ENCODE results near the gene OR52N2. TPM values are rescaled to one million over a fixed set of nuclear protein-coding genes. Genes with fewer than 3 reads are reported as not detected.

Gene OR52N2
- total RNA-seq (not detected), polyA plus RNA-seq (not detected)
- long read RNA-seq, donor 1, result 0 reads
- long read RNA-seq, donor 2, result 0 reads
- long read RNA-seq, donor 3, result 0 reads
- long read RNA-seq, donor 4, result 0 reads

DNA sequence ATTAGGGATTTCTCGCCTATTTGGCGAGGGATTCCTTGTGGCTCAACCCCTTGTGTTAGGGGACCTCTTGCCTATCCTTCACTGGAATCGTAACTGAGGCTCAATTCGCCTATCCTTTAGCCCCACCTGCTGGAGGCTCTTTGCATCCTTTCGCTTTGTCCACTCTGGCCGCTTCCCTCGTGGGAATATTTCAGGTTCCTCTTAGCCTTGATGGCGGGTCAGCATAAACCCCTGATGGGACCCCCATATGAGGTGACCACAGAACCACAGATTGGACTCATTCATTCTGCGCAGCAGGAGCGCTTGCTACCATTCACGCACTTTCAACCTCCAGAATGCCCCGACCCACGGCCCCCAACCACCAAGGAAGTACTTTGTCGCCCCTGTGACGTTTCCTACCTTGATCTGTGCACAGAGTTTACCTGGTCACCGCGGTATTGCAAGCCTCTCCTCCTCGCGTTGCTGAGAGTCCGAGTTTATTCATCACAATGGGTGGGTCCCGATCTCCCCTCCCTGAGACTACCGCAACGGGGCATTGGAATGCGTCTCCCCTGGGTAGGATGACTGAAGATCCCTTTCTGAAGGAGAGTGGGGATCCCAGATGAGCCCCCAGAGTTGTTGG is at the start of gene OR52N2:
OR52N2 (plus strand) TSS at position 425 of the 622 bp plus-strand sequence. CDS start 11,412 bp downstream, outside the sequence.
- H3K27me3 ChIP-seq (ENCODE audit: control insufficient read depth, insufficient read depth), result no peaks in the 10 kb centered on the region
- no peak within 1 kb of the TSS for H3K27ac ChIP-seq (ENCODE audit: low read length)
- H3K4me1 ChIP-seq (ENCODE audit: control insufficient read depth, insufficient read depth, low read length), result no peaks in the 10 kb centered on the region
- peak within 1 kb of the TSS; percentile 57 for H3K4me3 ChIP-seq (ENCODE audit: low read length)
- peak; percentile 65 to 82 (median 73) for DNase-seq
- ATAC-seq, result peak; percentile 92 to 94
- no peaks in the 10 kb centered on the region for H3K9me3 ChIP-seq (ENCODE audit: control insufficient read depth, low read length)
- intact Hi-C loops (cut with DNase I), result loop anchor here in 3 of 4 donors (2.0 to 10.0 kb wide), 5 partner anchors 204 to 686 kb away; no protein-coding TSS in a partner anchor
- 6% methylated on average over 24 of the region's 24 CpGs for WGBS

DNA sequence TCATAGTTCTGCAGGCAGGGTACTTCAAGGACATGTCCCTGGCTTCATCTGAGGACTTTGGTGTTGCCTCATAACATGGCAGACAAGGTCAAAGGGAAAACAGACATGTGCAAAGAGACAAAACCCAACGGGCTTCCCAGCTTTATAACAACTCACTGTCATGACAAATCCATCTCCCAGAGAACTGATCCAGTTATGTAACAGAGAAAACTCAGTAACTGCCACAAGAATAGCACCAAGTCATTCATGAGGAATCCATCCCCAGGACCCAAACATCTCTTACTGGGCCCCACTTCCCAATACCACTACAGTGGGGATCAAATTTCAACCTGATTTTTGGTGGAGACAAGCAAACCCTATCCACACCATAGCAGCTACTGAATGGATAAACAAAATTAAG is 41.7 kb upstream of the OR52N2 start:
- intact Hi-C loops (cut with DNase I), result no loop called here
- 50% methylated on average over 1 of the region's 1 CpG for WGBS
- Histone ChIP-seq H3K4me3 (ENCODE audit: low read length) (no peak overlapping the region), H3K9me3 (ENCODE audit: control insufficient read depth, low read length) (no peaks in the 10 kb centered on the region), H3K27me3 (ENCODE audit: control insufficient read depth, insufficient read depth) (no peaks in the 10 kb centered on the region), H3K27ac (ENCODE audit: low read length) (no peak overlapping the region), H3K4me1 (ENCODE audit: control insufficient read depth, insufficient read depth, low read length) (no peaks in the 10 kb centered on the region)
- ATAC-seq, result no peak
- DNase-seq, result no peak

DNA sequence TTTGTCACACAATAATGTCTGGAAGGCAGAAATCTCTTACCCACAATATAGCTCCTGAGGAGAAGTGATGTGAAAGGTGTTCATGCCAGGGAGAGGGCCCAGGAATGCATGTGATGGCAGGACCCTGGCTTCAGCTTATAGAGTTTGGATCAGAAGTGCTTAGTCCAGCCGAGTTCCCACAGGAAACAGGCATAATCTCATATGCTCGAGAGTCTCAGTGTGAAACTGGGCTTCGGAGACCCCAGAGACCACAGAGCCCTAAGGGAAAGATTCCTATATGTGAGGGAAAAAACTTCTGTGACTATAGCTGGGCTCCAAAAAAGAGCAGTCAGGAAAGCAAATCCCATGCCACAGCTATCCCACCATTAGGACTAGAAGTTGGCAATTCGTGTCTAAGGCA is 25.5 kb upstream of the OR52N2 start, which contains the start of gene OR52N5:
OR52N5 (minus strand) TSS at position 101 of the 400 bp plus-strand sequence. CDS start 4,721 bp downstream, outside the sequence.
- ATAC-seq (no peak), DNase-seq (no peak)
- Histone ChIP-seq H3K27me3 (ENCODE audit: control insufficient read depth, insufficient read depth) (no peaks in the 10 kb centered on the region), H3K4me1 (ENCODE audit: control insufficient read depth, insufficient read depth, low read length) (no peaks in the 10 kb centered on the region), H3K27ac (ENCODE audit: low read length) (no peak within 1 kb of the TSS), H3K9me3 (ENCODE audit: control insufficient read depth, low read length) (no peaks in the 10 kb centered on the region), H3K4me3 (ENCODE audit: low read length) (no peak within 1 kb of the TSS)
- intact Hi-C loops (cut with DNase I), result no loop called here
- 38% methylated on average over 4 of the region's 4 CpGs for WGBS

DNA sequence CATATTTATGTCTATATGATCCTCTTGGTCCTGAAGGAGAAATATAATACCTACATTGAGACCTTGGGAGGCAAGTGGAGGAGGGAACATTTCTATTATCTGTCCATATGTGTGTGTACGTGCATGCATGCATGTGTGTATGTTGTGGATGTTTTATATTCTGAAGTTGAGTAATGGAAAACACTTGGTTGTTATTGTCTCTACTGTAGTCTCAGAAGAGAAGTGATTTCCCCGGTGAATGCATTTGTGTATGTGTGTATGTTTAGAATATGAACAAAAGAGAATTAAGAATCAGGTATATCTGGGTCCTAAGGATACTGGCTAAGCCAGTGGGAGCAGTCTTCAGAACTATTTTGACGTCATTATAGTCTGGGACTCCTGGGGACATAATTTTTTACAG is 17.6 kb upstream of the OR52N2 start, which contains the start of gene OR52N1:
OR52N1 (minus strand) TSS at position 101 of the 400 bp plus-strand sequence. CDS start 2,449 bp downstream, outside the sequence.
- no peak within 1 kb of the TSS for H3K4me3 ChIP-seq (ENCODE audit: low read length)
- no peak within 1 kb of the TSS for H3K27ac ChIP-seq (ENCODE audit: low read length)
- 68% methylated on average over 3 of the region's 3 CpGs for WGBS
- H3K27me3 ChIP-seq (ENCODE audit: control insufficient read depth, insufficient read depth), result no peaks in the 10 kb centered on the region
- DNase-seq (no peak), ATAC-seq (no peak)
- intact Hi-C loops (cut with DNase I), result no loop called here
- H3K9me3 ChIP-seq (ENCODE audit: control insufficient read depth, low read length), result no peaks in the 10 kb centered on the region
- H3K4me1 ChIP-seq (ENCODE audit: control insufficient read depth, insufficient read depth, low read length), result no peaks in the 10 kb centered on the region

DNA sequence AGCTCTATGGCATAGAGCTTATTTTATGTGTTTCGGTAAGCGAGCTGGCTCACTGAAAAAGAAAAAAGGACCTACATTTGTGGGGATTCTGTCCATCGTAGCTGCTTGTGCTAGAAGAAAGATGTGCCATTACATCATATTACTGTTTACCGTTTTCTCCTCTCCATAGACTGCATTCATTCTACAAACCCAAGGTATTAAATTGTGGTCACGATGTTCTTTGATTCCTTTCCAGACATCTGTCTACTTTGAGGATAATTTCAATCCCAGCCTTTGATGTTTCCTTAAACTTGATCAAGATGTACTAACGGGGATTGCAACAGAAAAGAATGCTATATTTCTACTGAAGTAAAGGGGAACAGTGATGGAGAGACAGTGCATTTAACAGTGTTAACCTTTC is 12.2 kb upstream of the OR52N2 start:
- ATAC-seq (no peak), DNase-seq (no peak)
- no peaks in the 10 kb centered on the region for H3K9me3 ChIP-seq (ENCODE audit: control insufficient read depth, low read length)
- no peaks in the 10 kb centered on the region for H3K4me1 ChIP-seq (ENCODE audit: control insufficient read depth, insufficient read depth, low read length)
- intact Hi-C loops (cut with DNase I), result no loop called here
- no peak overlapping the region for H3K4me3 ChIP-seq (ENCODE audit: low read length)
- 83% methylated on average over 6 of the region's 6 CpGs for WGBS
- H3K27me3 ChIP-seq (ENCODE audit: control insufficient read depth, insufficient read depth), result no peaks in the 10 kb centered on the region
- no peak overlapping the region for H3K27ac ChIP-seq (ENCODE audit: low read length)

DNA sequence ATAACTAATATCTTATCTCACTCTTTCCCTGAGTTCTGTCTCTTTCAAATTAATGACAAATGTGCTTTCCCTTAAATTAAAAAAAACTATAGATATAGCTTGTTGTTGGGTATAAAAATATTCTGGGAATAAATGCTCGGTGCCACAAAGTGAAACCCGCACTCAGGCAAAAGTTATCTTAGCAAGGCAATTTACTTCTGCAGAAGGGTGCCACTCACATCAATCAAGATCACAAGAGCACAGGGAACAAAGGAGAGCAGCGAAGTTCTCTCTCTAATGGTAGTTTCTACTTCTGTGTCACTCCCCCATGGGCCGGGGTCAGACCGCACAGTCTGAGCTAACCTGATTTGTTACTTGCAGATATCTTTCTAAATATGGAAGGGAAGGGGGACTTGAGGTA is 4.7 kb upstream of the OR52N2 start:
- Histone ChIP-seq H3K27me3 (ENCODE audit: control insufficient read depth, insufficient read depth) (no peaks in the 10 kb centered on the region), H3K4me1 (ENCODE audit: control insufficient read depth, insufficient read depth, low read length) (no peaks in the 10 kb centered on the region), H3K9me3 (ENCODE audit: control insufficient read depth, low read length) (no peaks in the 10 kb centered on the region), H3K4me3 (ENCODE audit: low read length) (no peak overlapping the region), H3K27ac (ENCODE audit: low read length) (no peak overlapping the region)
- WGBS, result 90% methylated on average over 5 of the region's 5 CpGs
- ATAC-seq, result no peak
- no peak for DNase-seq
- intact Hi-C loops (cut with DNase I), result loop anchor here in 2 of 4 donors (10.0 kb wide), 2 partner anchors 199 to 679 kb away; no protein-coding TSS in a partner anchor

DNA sequence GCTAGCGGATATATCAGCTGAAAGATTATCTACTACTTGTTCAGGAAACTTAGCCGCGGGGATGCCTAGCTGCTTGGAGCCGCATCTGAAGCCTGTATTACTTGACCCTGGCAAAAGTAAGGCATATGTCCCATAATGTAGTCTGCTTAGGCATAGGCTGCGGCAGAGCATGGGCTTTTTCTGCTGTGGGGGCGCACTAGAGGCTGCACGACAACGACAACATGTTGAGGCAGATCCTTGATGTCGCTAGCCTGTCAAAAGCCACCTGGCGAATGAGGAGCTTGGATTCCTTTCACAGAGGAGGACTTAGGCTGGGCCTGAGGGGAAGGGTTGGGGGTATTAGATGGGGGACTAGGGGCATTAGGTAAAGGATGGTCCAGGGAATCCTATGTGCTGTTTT is 1.1 kb upstream of the OR52N2 start:
- intact Hi-C loops (cut with DNase I), result loop anchor here in 2 of 4 donors (5.0 to 10.0 kb wide), 4 partner anchors 203 to 685 kb away; no protein-coding TSS in a partner anchor

DNA sequence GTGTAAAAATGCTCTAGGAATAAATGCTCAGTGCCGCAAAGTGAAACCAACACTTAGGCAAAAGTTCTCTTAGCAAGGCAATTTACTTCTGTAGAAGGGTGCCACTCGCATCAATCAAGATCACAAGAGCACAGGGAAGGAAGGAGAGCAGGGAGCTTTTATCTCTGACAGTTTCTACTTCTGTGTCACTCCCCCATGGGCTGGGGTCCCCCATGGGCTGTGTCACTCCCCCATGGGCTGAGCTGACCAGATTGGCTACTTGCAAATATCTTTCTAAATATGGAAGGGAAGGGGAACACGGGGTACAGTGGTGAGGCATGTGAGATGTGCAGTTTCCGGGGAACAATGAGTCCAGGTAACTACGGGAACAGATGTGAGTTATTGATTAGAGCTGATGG is 397 bp downstream of the OR52N2 start:
- Histone ChIP-seq H3K27ac (ENCODE audit: low read length) (no peak overlapping the region), H3K27me3 (ENCODE audit: control insufficient read depth, insufficient read depth) (no peaks in the 10 kb centered on the region), H3K4me1 (ENCODE audit: control insufficient read depth, insufficient read depth, low read length) (no peaks in the 10 kb centered on the region), H3K9me3 (ENCODE audit: control insufficient read depth, low read length) (no peaks in the 10 kb centered on the region), H3K4me3 (ENCODE audit: low read length) (peak overlapping the region; percentile 57)
- 43% methylated on average over 5 of the region's 5 CpGs for WGBS
- intact Hi-C loops (cut with DNase I), result loop anchor here in 3 of 4 donors (2.0 to 10.0 kb wide), 5 partner anchors 204 to 687 kb away; no protein-coding TSS in a partner anchor
- DNase-seq (no peak), ATAC-seq (no peak)

More for the DNA sequence above, 1.1 kb upstream of the OR52N2 start:
- H3K4me1 ChIP-seq (ENCODE audit: control insufficient read depth, insufficient read depth, low read length), result no peaks in the 10 kb centered on the region
- H3K27ac ChIP-seq (ENCODE audit: low read length), result no peak overlapping the region
- H3K9me3 ChIP-seq (ENCODE audit: control insufficient read depth, low read length), result no peaks in the 10 kb centered on the region
- H3K4me3 ChIP-seq (ENCODE audit: low read length), result no peak overlapping the region
- no peaks in the 10 kb centered on the region for H3K27me3 ChIP-seq (ENCODE audit: control insufficient read depth, insufficient read depth)
- 51% methylated on average over 10 of the region's 10 CpGs for WGBS
- ATAC-seq, result no peak
- DNase-seq, result peak in 1 of 3 donors; percentile 40

DNA sequence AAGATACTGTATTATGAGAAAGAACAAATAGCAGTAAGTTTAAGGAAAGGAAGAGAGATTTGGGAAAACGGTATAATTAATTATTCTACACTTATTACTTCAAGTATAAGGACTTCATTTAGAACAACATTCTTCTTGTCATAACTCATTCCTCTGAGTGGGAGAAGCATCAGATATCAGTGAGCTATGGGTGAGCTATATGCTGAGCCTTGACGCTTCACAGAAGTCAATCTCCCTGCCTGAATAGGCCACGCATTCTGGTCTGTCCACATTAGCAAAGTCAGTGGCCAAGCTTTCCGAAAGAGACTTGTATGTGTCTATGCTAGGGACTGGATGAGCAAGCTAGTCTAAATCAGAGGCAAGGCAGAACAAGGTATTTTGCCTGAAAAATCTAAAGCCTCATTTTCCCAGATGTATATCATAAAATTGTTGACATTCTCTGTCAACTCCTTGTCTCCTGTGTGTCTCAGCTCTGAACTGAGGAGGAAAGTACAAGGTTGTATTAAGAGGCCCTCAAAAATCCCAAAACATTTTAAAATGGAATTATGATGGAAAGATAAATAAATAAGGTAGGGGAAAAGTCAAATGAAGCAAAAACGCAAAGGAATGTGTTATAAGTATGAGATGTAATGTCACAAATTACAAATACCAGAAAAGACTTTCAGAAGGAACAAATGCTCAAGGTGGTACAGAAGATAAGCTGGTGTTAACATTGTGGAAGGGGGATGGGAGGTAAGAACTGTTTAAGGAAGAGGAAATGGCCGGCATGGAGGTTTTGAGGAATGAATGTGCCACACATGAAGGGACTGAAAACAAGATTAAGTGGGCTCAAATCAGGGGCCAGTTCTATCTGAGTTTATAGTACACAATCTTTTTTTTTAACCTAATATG is 1.4 kb downstream of the OR52N2 start:
- Histone ChIP-seq H3K4me1 (ENCODE audit: control insufficient read depth, insufficient read depth, low read length) (no peaks in the 10 kb centered on the region), H3K4me3 (ENCODE audit: low read length) (no peak overlapping the region), H3K9me3 (ENCODE audit: control insufficient read depth, low read length) (no peaks in the 10 kb centered on the region), H3K27ac (ENCODE audit: low read length) (no peak overlapping the region), H3K27me3 (ENCODE audit: control insufficient read depth, insufficient read depth) (no peaks in the 10 kb centered on the region)
- 66% methylated on average over 6 of the region's 6 CpGs for WGBS
- intact Hi-C loops (cut with DNase I), result loop anchor here in 3 of 4 donors (2.0 to 10.0 kb wide), 5 partner anchors 205 to 688 kb away; no protein-coding TSS in a partner anchor
- ATAC-seq (no peak), DNase-seq (no peak)

DNA sequence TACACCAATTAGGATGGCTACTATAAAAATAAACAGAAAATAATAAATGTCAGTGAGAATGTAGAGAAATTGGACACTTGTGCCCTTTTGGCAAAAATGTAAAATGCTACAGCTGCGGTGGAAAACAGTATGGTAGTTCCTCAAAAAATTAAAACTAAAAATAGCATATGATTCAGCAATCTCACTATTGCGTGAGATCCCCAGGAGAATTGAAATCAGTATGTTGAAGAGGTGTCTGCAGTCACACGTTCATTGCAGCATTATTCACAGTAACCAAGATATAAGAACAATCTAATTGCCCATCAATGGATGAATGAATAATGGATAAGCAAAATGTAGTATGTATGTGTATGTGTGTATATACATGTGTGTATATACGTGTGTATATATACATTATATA is 6.8 kb downstream of the OR52N2 start:
- 29% methylated on average over 4 of the region's 4 CpGs for WGBS
- intact Hi-C loops (cut with DNase I), result no loop called here

More for the DNA sequence above, 6.8 kb downstream of the OR52N2 start:
- ATAC-seq (no peak), DNase-seq (no peak)
- no peaks in the 10 kb centered on the region for H3K27me3 ChIP-seq (ENCODE audit: control insufficient read depth, insufficient read depth)
- H3K27ac ChIP-seq (ENCODE audit: low read length), result no peak overlapping the region
- no peaks in the 10 kb centered on the region for H3K9me3 ChIP-seq (ENCODE audit: control insufficient read depth, low read length)
- no peaks in the 10 kb centered on the region for H3K4me1 ChIP-seq (ENCODE audit: control insufficient read depth, insufficient read depth, low read length)
- H3K4me3 ChIP-seq (ENCODE audit: low read length), result no peak overlapping the region
